ENCODE measurements around the gene IL6ST. TPM values are rescaled to one million over a fixed set of nuclear protein-coding genes. Genes with fewer than 3 reads are reported as not detected.

IL6ST gene
- total and polyA plus RNA-seq, 12 donors: 39.0 to 659 (median 292) TPM

- intact Hi-C loops (cut with DNase I): loop anchor here in 1 of 2 donors (10.0 kb wide), 1 partner anchor 62 kb away; no protein-coding TSS in a partner anchor
- Histone ChIP-seq H3K27me3 (no peaks in the 10 kb centered on the region), H3K9me3 (replicated peaks in 1 of 3) (no peaks in the 10 kb centered on the region), H3K27ac (peak overlapping the region in 2 of 5 donors; percentile 55 to 63), H3K4me3 (no peak overlapping the region), H3K4me1 (replicated peaks in 1 of 2) (peaks cover 0 to 10% of the 10 kb centered on the region in 2 donors), H3K36me3 (replicated peaks in 1 of 2) (no peaks in the 10 kb centered on the region)
- DNase-seq: peak in 2 of 7 donors; percentile 16 to 26
- WGBS, 4 donors: 80 to 92% (median 84%) methylated on average over 5 of the region's 5 CpGs
- TF ChIP-seq POLR2A (IDR thresholded peaks at IDR 0.05) (no peak), CTCF (IDR thresholded peaks at IDR 0.05) (no peak)
Measured at GRCh38 chr5:56012281-56012963, 17.7 kb upstream of the IL6ST start.

- intact Hi-C loops (cut with DNase I): loop anchor here in 1 of 2 donors (10.0 kb wide), 1 partner anchor 63 kb away; no protein-coding TSS in a partner anchor
- Histone ChIP-seq H3K27ac (peak overlapping the region in 2 of 5 donors; percentile 55 to 63), H3K4me1 (replicated peaks in 1 of 2) (peaks cover 0 to 10% of the 10 kb centered on the region in 2 donors), H3K4me3 (no peak overlapping the region), H3K9me3 (replicated peaks in 1 of 3) (no peaks in the 10 kb centered on the region), H3K36me3 (replicated peaks in 1 of 2) (no peaks in the 10 kb centered on the region), H3K27me3 (no peaks in the 10 kb centered on the region)
- no peak for TF ChIP-seq CTCF (IDR thresholded peaks at IDR 0.05)
- TF ChIP-seq POLR2A (IDR thresholded peaks at IDR 0.05): no peak
- 39 to 59% (median 53%) methylated on average over 3 of the region's 3 CpGs for WGBS, 4 donors
- peak in 5 of 7 donors; percentile 35 to 49 (median 39) for DNase-seq
Measured at GRCh38 chr5:56011835-56012234, 17.1 kb upstream of the IL6ST start.

GRCh38 chr5:56010431-56010830, 15.7 kb upstream of the IL6ST start:
- Histone ChIP-seq H3K4me3 (no peak overlapping the region), H3K9me3 (replicated peaks in 1 of 3) (no peaks in the 10 kb centered on the region), H3K4me1 (replicated peaks in 1 of 2) (peaks cover 0 to 10% of the 10 kb centered on the region in 2 donors), H3K27me3 (no peaks in the 10 kb centered on the region), H3K27ac (no peak overlapping the region), H3K36me3 (replicated peaks in 1 of 2) (no peaks in the 10 kb centered on the region)
- WGBS, 4 donors: 94 to 99% (median 97%) methylated on average over 3 of the region's 3 CpGs
- no peak for DNase-seq
- intact Hi-C loops (cut with DNase I): loop anchor here in 1 of 2 donors (10.0 kb wide), 1 partner anchor 64 kb away; no protein-coding TSS in a partner anchor
- TF ChIP-seq CTCF (IDR thresholded peaks at IDR 0.05) (no peak), POLR2A (IDR thresholded peaks at IDR 0.05) (no peak)

GRCh38 chr5:56006600-56006999, 11.8 kb upstream of the IL6ST start:
- Histone ChIP-seq H3K9me3 (replicated peaks in 1 of 3) (no peaks in the 10 kb centered on the region), H3K4me1 (replicated peaks in 1 of 2) (peaks cover 0 to 9% of the 10 kb centered on the region in 2 donors), H3K27ac (no peak overlapping the region), H3K4me3 (no peak overlapping the region), H3K27me3 (no peaks in the 10 kb centered on the region), H3K36me3 (replicated peaks in 1 of 2) (no peaks in the 10 kb centered on the region)
- TF ChIP-seq POLR2A (IDR thresholded peaks at IDR 0.05): no peak
- TF ChIP-seq CTCF (IDR thresholded peaks at IDR 0.05): no peak
- DNase-seq: no peak
- intact Hi-C loops (cut with DNase I): loop anchor here in 1 of 2 donors (10.0 kb wide), 1 partner anchor 68 kb away; no protein-coding TSS in a partner anchor

All from adrenal gland (tissue), 12 donors.